Cerebellar cortex (tissue), 1 donor: Measurements from ENCODE around the gene PACC1.

Experiments
- DNase-seq: peaks from one replicate; pipeline ENCODE4 v3.0.0-alpha.2; 2015; ENCODE audit warnings: low spot score

The PACC1 gene

GRCh38 chr1:212414328-212415106 is at the start of gene PACC1:
Gene PACC1 (minus strand): TSS chr1:212414886. CDS start chr1:212414757, 129 bp downstream.
- peak; percentile 89 for DNase-seq

GRCh38 chr1:212463565-212464285 is 49.0 kb upstream of the PACC1 start:
- no peak for DNase-seq

- DNase-seq = no peak
Observed at GRCh38 chr1:212461916-212462660, 47.4 kb upstream of the PACC1 start.

- no peak for DNase-seq
Observed at GRCh38 chr1:212460376-212460775, 45.7 kb upstream of the PACC1 start.

- no peak for DNase-seq
Observed at GRCh38 chr1:212459656-212460055, 45.0 kb upstream of the PACC1 start.

- no peak for DNase-seq
Observed at GRCh38 chr1:212458817-212459216, 44.1 kb upstream of the PACC1 start.

- DNase-seq = peak; percentile 61
Observed at GRCh38 chr1:212457740-212458338, 43.2 kb upstream of the PACC1 start.

- DNase-seq = peak; percentile 84
Observed at GRCh38 chr1:212455803-212456528, 41.3 kb upstream of the PACC1 start.

- DNase-seq = no peak
Observed at GRCh38 chr1:212455401-212455800, 40.7 kb upstream of the PACC1 start.

- DNase-seq = no peak
Observed at GRCh38 chr1:212454741-212455140, 40.1 kb upstream of the PACC1 start.

- DNase-seq = no peak
Observed at GRCh38 chr1:212453156-212453857, 38.6 kb upstream of the PACC1 start.

GRCh38 chr1:212452323-212453155 is 37.9 kb upstream of the PACC1 start:
- DNase-seq = no peak

- DNase-seq = no peak
Observed at GRCh38 chr1:212451416-212452322, 37.0 kb upstream of the PACC1 start.

GRCh38 chr1:212450331-212450881 is 35.7 kb upstream of the PACC1 start:
- DNase-seq = peak; percentile 26

- DNase-seq = no peak
Observed at GRCh38 chr1:212447478-212447877, 32.8 kb upstream of the PACC1 start.

- DNase-seq = no peak
Observed at GRCh38 chr1:212446333-212446732, 31.6 kb upstream of the PACC1 start.

- no peak for DNase-seq
Observed at GRCh38 chr1:212442408-212442807, 27.7 kb upstream of the PACC1 start.

- DNase-seq = no peak
Observed at GRCh38 chr1:212440419-212440818, 25.7 kb upstream of the PACC1 start.

- DNase-seq = no peak
Observed at GRCh38 chr1:212438831-212439237, 24.1 kb upstream of the PACC1 start.
